HL-60 (cell line): ENCODE measurements around the gene CCDC30.

Experiments used
- DNase-seq, 2 experiments: peaks; one replicate each; pipeline ENCODE4 v3.0.0-alpha.2; 2010 to 2020; ENCODE audit warnings: low read depth in 1 of 2, low spot score in 1 of 2
- H3K27ac ChIP-seq: fragments of 250-450 bp; sonication (Bioruptor Pico); replicated peaks from 2 replicates; pipeline ENCODE4 v1.5.1; 2020; ENCODE audit warnings: mild to moderate bottlenecking, moderate library complexity
- H3K27me3 ChIP-seq: fragments of 250-450 bp; sonication (Bioruptor Pico); 2 replicates; pipeline ENCODE4 v1.5.1; 2021; ENCODE audit warnings: mild to moderate bottlenecking, moderate library complexity; ENCODE audit not compliant: insufficient read depth, poor library complexity, severe bottlenecking
- H3K4me3 ChIP-seq: replicated peaks from 2 replicates; pipeline ENCODE4 v1.5.1; 2011; ENCODE audit warnings: mild to moderate bottlenecking, control low read depth, low read length; ENCODE audit not compliant: insufficient read depth
- GABPA ChIP-seq: IDR thresholded peaks from 2 replicates; pipeline ENCODE4 v1.6.1; 2012; ENCODE audit warnings: low read depth
- POLR2AphosphoS5 ChIP-seq: IDR thresholded peaks from 2 replicates; pipeline ENCODE4 v1.6.1; 2012; ENCODE audit warnings: low read depth
- REST ChIP-seq: IDR thresholded peaks from 2 replicates; pipeline ENCODE4 v1.6.1; 2012; ENCODE audit warnings: low read depth; ENCODE audit not compliant: insufficient replicate concordance
- SPI1 ChIP-seq: IDR thresholded peaks from 2 replicates; pipeline ENCODE4 v1.6.1; 2012; ENCODE audit warnings: low read depth, mild to moderate bottlenecking, borderline replicate concordance
- TF ChIP-seq, protein P1 (sequence below): IDR thresholded peaks from one replicate; pipeline ENCODE4 v1.5.1; 2011; ENCODE audit warnings: low read length, control low read depth, inconsistent platforms; ENCODE audit not compliant: insufficient read depth

The CCDC30 gene

DNA sequence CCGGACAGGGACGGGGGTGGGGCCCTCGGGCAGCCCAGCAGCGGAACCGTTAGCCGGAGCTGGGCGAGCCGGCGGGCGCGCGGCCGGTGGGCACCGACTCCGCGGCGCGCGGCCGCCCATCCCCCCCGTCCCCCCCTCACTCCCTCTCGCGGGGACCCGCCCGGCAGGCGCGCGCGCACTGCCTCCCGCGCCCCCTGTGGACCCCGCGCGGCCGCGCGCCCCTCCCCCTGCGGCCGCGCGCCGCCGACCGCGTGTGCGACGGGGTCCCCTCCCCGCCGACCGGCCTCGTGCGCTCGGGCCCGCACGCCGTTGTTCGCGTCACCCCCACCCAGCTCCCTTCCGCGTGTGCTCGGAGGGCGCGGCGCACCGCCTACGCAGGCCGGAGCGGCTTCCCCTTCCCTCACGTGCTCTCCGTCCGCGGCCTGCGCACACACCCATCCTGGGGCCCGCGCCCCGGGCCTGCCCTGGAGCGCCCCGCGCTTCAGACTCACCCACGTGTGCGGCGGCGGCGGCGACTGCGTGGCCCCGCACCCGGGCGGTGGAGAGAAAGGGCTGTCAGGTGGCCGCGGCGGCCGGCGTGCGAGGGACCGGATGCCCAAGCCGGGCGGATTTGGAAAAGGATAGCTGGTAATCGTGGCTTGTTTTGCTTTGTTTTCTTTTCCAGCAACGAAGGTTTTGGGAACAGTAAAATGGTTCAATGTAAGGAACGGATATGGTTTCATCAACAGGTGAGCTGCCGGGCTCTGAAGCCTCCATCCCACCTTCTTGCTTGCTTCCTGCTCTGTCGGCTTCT is 219.8 kb downstream of the CCDC30 start:
- peak overlapping the region; percentile 94 for H3K27ac ChIP-seq

DNA sequence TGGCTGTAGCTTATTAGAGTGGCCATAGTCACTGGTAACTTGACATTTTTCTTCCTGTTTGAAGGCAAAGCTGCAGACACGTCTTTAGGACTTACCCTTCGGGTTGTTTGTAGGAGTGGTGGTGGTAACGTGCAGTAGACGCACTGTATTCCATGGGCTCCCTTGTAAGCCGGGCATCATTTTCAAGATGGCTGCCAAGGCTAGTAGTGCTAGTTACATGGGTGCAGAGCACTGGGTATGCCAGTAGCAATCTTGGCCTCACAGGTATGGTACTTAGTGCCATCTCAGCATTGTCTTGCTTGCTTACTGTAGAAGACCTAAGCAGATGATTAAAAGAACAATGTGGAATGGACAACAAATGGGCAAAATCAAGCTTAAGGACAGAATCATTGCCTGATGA is 221.1 kb downstream of the CCDC30 start:
- TF ChIP-seq, protein P1, sequence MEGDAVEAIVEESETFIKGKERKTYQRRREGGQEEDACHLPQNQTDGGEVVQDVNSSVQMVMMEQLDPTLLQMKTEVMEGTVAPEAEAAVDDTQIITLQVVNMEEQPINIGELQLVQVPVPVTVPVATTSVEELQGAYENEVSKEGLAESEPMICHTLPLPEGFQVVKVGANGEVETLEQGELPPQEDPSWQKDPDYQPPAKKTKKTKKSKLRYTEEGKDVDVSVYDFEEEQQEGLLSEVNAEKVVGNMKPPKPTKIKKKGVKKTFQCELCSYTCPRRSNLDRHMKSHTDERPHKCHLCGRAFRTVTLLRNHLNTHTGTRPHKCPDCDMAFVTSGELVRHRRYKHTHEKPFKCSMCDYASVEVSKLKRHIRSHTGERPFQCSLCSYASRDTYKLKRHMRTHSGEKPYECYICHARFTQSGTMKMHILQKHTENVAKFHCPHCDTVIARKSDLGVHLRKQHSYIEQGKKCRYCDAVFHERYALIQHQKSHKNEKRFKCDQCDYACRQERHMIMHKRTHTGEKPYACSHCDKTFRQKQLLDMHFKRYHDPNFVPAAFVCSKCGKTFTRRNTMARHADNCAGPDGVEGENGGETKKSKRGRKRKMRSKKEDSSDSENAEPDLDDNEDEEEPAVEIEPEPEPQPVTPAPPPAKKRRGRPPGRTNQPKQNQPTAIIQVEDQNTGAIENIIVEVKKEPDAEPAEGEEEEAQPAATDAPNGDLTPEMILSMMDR = no peak
- TF ChIP-seq SPI1 = no peak
- peak; percentile 40; the same call in 1 of the 2 replicates for TF ChIP-seq POLR2AphosphoS5
- TF ChIP-seq REST = no peak
- TF ChIP-seq GABPA = no peak
- H3K4me3 ChIP-seq = peak overlapping the region; percentile 70
- no peaks in the 10 kb centered on the region for H3K27me3 ChIP-seq
- DNase-seq = peak in 1 of 2 experiments; percentile 48
- H3K27ac ChIP-seq = peak overlapping the region; percentile 61

More for the DNA sequence above, 219.8 kb downstream of the CCDC30 start:
- TF ChIP-seq REST (no peak), POLR2AphosphoS5 (peak; percentile 79), SPI1 (peak; percentile 27; the same call in 1 of the 2 replicates)
- DNase-seq = peak in 1 of 2 experiments; percentile 66
- Histone ChIP-seq H3K27me3 (no peaks in the 10 kb centered on the region), H3K4me3 (peak overlapping the region; percentile 70)

DNA sequence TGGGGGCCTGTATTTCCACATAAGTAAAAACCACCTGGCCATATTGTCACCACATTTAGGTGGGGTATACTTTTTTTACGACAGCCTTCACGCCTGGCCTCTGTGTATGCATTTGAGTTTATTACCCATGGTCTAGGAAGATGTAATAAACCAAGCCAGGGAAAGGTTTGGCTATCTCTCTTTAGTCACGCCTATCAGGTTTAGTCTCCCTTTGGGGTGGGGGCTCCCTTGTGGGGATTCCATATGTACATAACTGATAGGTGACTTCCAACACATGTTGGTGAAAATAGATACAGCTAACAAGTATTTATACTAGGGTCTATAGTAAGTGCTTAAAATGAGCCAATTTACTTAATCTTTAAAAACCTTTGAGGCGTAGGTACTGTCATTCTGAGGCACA is 223.3 kb downstream of the CCDC30 start:
- no peak for TF ChIP-seq SPI1
- no peak for TF ChIP-seq GABPA
- no peak for TF ChIP-seq POLR2AphosphoS5
- H3K27me3 ChIP-seq = no peaks in the 10 kb centered on the region
- H3K27ac ChIP-seq = no peak overlapping the region
- H3K4me3 ChIP-seq = peak overlapping the region; percentile 21
- DNase-seq = no peak

DNA sequence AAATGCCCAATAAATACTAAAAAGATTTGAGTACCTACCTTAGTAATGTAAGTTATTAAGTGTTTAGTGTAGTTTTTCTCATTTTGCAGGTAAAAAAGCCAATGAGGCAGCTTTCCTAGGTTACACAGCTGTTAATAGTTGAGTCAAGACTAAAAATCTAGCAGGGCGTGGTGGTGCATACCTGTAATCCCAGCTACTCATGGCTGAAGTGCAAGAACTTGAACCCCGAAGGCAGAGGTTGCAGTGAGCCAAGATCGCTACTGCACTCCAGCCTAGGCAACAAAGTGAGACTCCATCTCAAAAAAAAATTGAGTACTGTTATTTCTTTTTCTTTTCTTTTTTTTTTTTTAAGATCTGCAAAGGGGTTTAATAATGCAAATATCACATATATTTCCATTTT is 226.8 kb downstream of the CCDC30 start:
- Histone ChIP-seq H3K27me3 (no peaks in the 10 kb centered on the region), H3K4me3 (no peak overlapping the region), H3K27ac (no peak overlapping the region)
- peak in 1 of 2 experiments; percentile 35 for DNase-seq
- TF ChIP-seq, protein P1 = no peak
- TF ChIP-seq REST = no peak
- TF ChIP-seq GABPA = no peak
- TF ChIP-seq POLR2AphosphoS5 = no peak
- TF ChIP-seq SPI1 = no peak
